Coronary artery (tissue), 2 donors: ENCODE data around the gene MS4A6A.
"Not testable (repeated sequence)": the region's sequence is repeated elsewhere in the genome, so short reads cannot be mapped to it uniquely, and the experiment has no call there.

Experiments used
- DNase-seq: peaks from one replicate; pipeline ENCODE4 v3.0.0-alpha.2; 2017; ENCODE audit warnings: low spot score
- H3K27ac ChIP-seq, 2 donors: fragments of 200-600 bp; sonication (generic); one replicate each; pipeline ENCODE4 v1.5.1; 2016 to 2019
- H3K4me3 ChIP-seq: fragments of 200-600 bp; sonication (generic); 2 replicates; pipeline ENCODE4 v1.5.1; 2016; ENCODE audit warnings: mild to moderate bottlenecking, moderate library complexity
- CTCF ChIP-seq: fragments of 200-600 bp; sonication (generic); IDR thresholded peaks from one replicate; pipeline ENCODE4 v1.5.1; 2019; ENCODE audit warnings: antibody characterized with exemption

The MS4A6A gene

GRCh38 chr11:60150279-60150678 is 32.6 kb downstream of the MS4A6A start:
- Histone ChIP-seq H3K4me3 (no peak overlapping the region), H3K27ac (no peak overlapping the region)
- DNase-seq: no peak
- no peak for TF ChIP-seq CTCF

- Histone ChIP-seq H3K4me3 (no peak overlapping the region), H3K27ac (no peak overlapping the region)
- no peak for DNase-seq
- TF ChIP-seq CTCF: no peak
Measured at GRCh38 chr11:60145677-60146076, 37.2 kb downstream of the MS4A6A start.

GRCh38 chr11:60143768-60144167 is 39.1 kb downstream of the MS4A6A start:
- DNase-seq: no peak
- TF ChIP-seq CTCF: no peak
- Histone ChIP-seq H3K4me3 (no peak overlapping the region), H3K27ac (no peak overlapping the region)

GRCh38 chr11:60133917-60134316 is 49.0 kb downstream of the MS4A6A start:
- DNase-seq: no peak
- no peak for TF ChIP-seq CTCF
- H3K27ac ChIP-seq: no peak overlapping the region
- H3K4me3 ChIP-seq: no peak overlapping the region

GRCh38 chr11:60131912-60132311 is 51.0 kb downstream of the MS4A6A start:
- no peak overlapping the region for H3K27ac ChIP-seq
- DNase-seq: no peak
- TF ChIP-seq CTCF: no peak
- no peak overlapping the region for H3K4me3 ChIP-seq

- no peak overlapping the region for H3K27ac ChIP-seq
- no peak for DNase-seq
- no peak for TF ChIP-seq CTCF
- no peak overlapping the region for H3K4me3 ChIP-seq
Measured at GRCh38 chr11:60130496-60130895, 52.4 kb downstream of the MS4A6A start.

GRCh38 chr11:60129853-60130252 is 53.0 kb downstream of the MS4A6A start:
- no peak for TF ChIP-seq CTCF
- no peak for DNase-seq
- H3K4me3 ChIP-seq: no peak overlapping the region
- H3K27ac ChIP-seq: no peak overlapping the region

GRCh38 chr11:60128866-60129265 is 54.0 kb downstream of the MS4A6A start:
- not testable (repeated sequence) for H3K4me3 ChIP-seq, DNase-seq, H3K27ac ChIP-seq
